PFSK-1 (cell line): Measurements from ENCODE around the gene PSTK.

Experiments used
- FOXP2 ChIP-seq: optimal IDR thresholded peaks from 2 replicates; pipeline ENCODE3; 2011; ENCODE audit warnings: borderline replicate concordance, control low read depth, inconsistent platforms; ENCODE audit not compliant: insufficient read depth; ENCODE audit errors: extremely low read length, extremely low read depth
- POLR2AphosphoS5 ChIP-seq: IDR thresholded peaks from 2 replicates; pipeline ENCODE4 v1.6.1; 2012; ENCODE audit warnings: low read depth, mild to moderate bottlenecking, control low read depth, low read length, moderate library complexity
- REST ChIP-seq, 2 experiments: IDR thresholded peaks; 2 replicates each; pipeline versions ENCODE4 v1.6.1 to v1.8.0; 2011 to 2012; ENCODE audit warnings: low read depth in 2 of 2, low read length in 2 of 2, control low read depth in 1 of 2, inconsistent platforms in 1 of 2, mild to moderate bottlenecking in 1 of 2, moderate library complexity in 1 of 2; ENCODE audit not compliant: insufficient read depth in 1 of 2
- SIN3A ChIP-seq: IDR thresholded peaks from 2 replicates; pipeline ENCODE4 v1.6.1; 2012; ENCODE audit warnings: mild to moderate bottlenecking, low read length, moderate library complexity, borderline replicate concordance; ENCODE audit not compliant: insufficient read depth
- TAF1 ChIP-seq: IDR thresholded peaks from 2 replicates; pipeline ENCODE4 v1.6.1; 2012; ENCODE audit warnings: low read length, control low read depth, borderline replicate concordance; ENCODE audit not compliant: insufficient read depth

Gene PSTK

DNA sequence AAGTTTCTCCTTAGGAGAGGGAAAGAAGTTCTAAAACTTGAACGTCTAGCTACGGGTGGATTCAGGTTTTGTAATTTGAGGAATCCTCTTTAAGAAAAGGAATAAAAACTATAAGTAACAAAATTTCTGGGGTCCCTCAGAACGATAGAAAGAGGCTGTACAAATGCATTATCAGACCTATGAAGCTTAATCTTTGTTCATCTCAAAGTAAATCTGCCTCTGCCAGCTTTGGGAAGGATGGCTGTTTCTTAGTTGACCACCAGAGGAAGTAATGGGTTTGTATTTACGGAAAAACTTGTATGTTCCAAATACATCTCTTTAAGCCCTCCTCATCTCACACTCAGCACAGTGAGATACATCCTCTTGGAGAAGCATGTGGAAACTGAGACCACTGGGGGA is 864 bp downstream of the PSTK start:
- TF ChIP-seq TAF1 (no peak), SIN3A (no peak), REST (IDR thresholded peaks at IDR 0.05; ENCODE audit: insufficient read depth in 1 of 2, low read depth in 2 of 2, low read length in 2 of 2) (no peak), FOXP2 (no peak), POLR2AphosphoS5 (no peak)

- TF ChIP-seq POLR2AphosphoS5 = no peak
- TF ChIP-seq REST (IDR thresholded peaks at IDR 0.05; ENCODE audit: insufficient read depth in 1 of 2, low read depth in 2 of 2, low read length in 2 of 2) = no peak
- TF ChIP-seq FOXP2 = no peak
- no peak for TF ChIP-seq TAF1
- TF ChIP-seq SIN3A = no peak
These were observed 3.7 kb downstream of the PSTK start for GRCh38 chr10:122983898-122984297.

- TF ChIP-seq FOXP2 (no peak), SIN3A (no peak), POLR2AphosphoS5 (no peak), REST (IDR thresholded peaks at IDR 0.05; ENCODE audit: insufficient read depth in 1 of 2, low read depth in 2 of 2, low read length in 2 of 2) (no peak), TAF1 (no peak)
These were observed 4.5 kb downstream of the PSTK start for GRCh38 chr10:122984708-122985107.

GRCh38 chr10:122986335-122986734 is 6.1 kb downstream of the PSTK start:
- no peak for TF ChIP-seq POLR2AphosphoS5
- no peak for TF ChIP-seq REST (IDR thresholded peaks at IDR 0.05; ENCODE audit: insufficient read depth in 1 of 2, low read depth in 2 of 2, low read length in 2 of 2)
- TF ChIP-seq TAF1 = no peak
- TF ChIP-seq SIN3A = no peak
- TF ChIP-seq FOXP2 = no peak

DNA sequence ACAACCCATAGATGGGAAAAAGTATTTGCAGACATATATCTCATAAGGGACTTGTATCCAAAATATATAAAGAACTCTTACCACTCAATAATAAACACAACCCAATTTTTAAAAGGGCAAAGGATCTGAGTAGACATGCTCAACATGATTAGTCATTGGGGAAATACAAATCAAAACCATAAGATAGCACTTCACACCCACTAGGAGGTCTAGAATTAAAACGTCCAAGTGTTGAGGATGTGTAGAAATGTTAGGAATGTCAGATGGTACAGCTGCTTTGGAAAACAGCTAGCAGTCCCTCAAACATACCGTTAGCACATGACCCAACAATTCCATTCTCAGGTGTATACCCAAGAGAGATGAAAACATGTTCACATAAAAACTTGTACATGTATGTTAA is 8.3 kb downstream of the PSTK start:
- no peak for TF ChIP-seq SIN3A
